ENCODE measurements around the gene L1CAM.

GRCh38 chrX:153865685-153866084, 20.3 kb downstream of the L1CAM start:
- no peak for TF ChIP-seq EZH2 (IDR thresholded peaks at IDR 0.05)
- no peak for TF ChIP-seq POLR2AphosphoS5 (IDR thresholded peaks at IDR 0.05; ENCODE audit: borderline replicate concordance, low read depth, low read length)

Data from SK-N-MC (cell line).